ENCODE data around the gene TIGD7.

Gene TIGD7

DNA sequence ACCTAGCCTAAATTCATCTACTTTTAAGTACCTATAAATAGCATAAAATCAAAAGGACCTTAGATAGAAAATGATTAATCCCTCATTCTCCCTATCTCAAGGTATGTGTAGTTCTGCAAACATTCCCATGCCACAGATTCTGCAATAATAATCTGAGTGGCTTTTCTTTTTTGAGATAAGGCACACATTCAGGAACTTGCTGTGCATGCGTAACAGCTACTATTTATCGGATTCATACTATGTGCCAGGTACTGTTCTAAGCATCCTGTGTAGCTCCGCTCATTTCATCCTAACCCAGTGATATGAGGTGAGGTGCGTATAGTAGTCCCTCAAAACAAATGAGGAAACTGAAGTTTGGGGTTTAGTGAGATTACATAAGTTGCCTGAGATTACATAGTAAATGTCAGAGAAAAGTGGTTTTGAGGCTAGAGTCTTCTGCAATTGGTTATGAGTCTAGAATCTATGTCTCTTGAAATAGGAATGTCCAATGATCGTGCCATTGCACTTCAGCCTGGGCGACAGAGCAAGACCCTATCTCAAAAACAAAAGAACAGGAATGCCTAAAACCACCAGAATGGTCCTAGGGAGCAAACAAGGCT is 23.9 kb downstream of the TIGD7 start:
- Histone ChIP-seq H3K4me3 (ENCODE audit: insufficient read depth, low read length, poor library complexity, severe bottlenecking) (no peak overlapping the region), H3F3A (ENCODE audit: insufficient read depth) (no peaks in the 10 kb centered on the region), H2AFZ (ENCODE audit: low read depth, low read length, severe bottlenecking) (no peak overlapping the region), H3K9ac (ENCODE audit: low read length) (no peak overlapping the region), H3K79me2 (ENCODE audit: insufficient read depth, low read length) (peaks cover 31% of the 10 kb centered on the region), H4K20me1 (ENCODE audit: low read depth, low read length) (no peaks in the 10 kb centered on the region), H3K27me3 (ENCODE audit: low read length) (no peaks in the 10 kb centered on the region), H3K9me2 (replicated peaks; ENCODE audit: insufficient read depth, low read length) (no peaks in the 10 kb centered on the region), H3K9me3 (ENCODE audit: insufficient read depth, low read length) (no peaks in the 10 kb centered on the region), H3K27ac (ENCODE audit: low read depth, low read length) (no peak overlapping the region), H3K36me3 (ENCODE audit: low read length) (peaks cover 10% of the 10 kb centered on the region; the same call in 1 of the 2 replicates), H3K4me2 (ENCODE audit: low read depth, low read length, poor library complexity, severe bottlenecking) (no peak overlapping the region)
- no peak for TF ChIP-seq EZH2phosphoT487 (conservative IDR thresholded peaks at IDR 0.05; ENCODE audit: low read length)
- TF ChIP-seq, protein P1, sequence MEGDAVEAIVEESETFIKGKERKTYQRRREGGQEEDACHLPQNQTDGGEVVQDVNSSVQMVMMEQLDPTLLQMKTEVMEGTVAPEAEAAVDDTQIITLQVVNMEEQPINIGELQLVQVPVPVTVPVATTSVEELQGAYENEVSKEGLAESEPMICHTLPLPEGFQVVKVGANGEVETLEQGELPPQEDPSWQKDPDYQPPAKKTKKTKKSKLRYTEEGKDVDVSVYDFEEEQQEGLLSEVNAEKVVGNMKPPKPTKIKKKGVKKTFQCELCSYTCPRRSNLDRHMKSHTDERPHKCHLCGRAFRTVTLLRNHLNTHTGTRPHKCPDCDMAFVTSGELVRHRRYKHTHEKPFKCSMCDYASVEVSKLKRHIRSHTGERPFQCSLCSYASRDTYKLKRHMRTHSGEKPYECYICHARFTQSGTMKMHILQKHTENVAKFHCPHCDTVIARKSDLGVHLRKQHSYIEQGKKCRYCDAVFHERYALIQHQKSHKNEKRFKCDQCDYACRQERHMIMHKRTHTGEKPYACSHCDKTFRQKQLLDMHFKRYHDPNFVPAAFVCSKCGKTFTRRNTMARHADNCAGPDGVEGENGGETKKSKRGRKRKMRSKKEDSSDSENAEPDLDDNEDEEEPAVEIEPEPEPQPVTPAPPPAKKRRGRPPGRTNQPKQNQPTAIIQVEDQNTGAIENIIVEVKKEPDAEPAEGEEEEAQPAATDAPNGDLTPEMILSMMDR (IDR thresholded peaks at IDR 0.05; ENCODE audit: insufficient read depth, low read length, poor library complexity, severe bottlenecking): no peak

DNA sequence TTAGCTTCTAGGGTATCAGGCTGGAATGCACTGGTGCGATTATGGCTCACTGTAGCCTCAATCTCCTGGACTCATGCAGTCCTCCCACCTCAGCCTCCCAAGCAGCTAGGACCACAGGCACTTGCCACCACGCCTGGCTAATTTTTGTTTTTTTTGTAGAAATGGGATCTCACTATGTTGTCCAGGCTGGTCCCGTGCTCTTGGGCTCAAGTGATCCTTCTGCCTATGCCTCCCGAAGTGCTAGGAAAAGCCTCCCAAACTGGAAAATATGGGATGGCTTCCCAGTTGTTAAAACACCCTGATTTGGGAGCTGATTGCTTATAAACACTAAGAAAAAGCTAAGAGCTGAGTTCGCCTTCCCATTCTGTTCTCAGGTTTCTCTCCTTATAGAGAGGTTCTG is 28.6 kb downstream of the TIGD7 start:
- Histone ChIP-seq H3K79me2 (ENCODE audit: insufficient read depth, low read length) (no peaks in the 10 kb centered on the region), H3K9me3 (ENCODE audit: insufficient read depth, low read length) (no peaks in the 10 kb centered on the region), H3K4me2 (ENCODE audit: low read depth, low read length, poor library complexity, severe bottlenecking) (no peak overlapping the region), H3K27me3 (ENCODE audit: low read length) (no peaks in the 10 kb centered on the region), H3K9ac (ENCODE audit: low read length) (no peak overlapping the region), H3K4me3 (ENCODE audit: insufficient read depth, low read length, poor library complexity, severe bottlenecking) (no peak overlapping the region), H2AFZ (ENCODE audit: low read depth, low read length, severe bottlenecking) (no peak overlapping the region), H3K36me3 (ENCODE audit: low read length) (no peaks in the 10 kb centered on the region), H4K20me1 (ENCODE audit: low read depth, low read length) (no peaks in the 10 kb centered on the region), H3K27ac (ENCODE audit: low read depth, low read length) (no peak overlapping the region), H3F3A (ENCODE audit: insufficient read depth) (no peaks in the 10 kb centered on the region), H3K9me2 (replicated peaks; ENCODE audit: insufficient read depth, low read length) (no peaks in the 10 kb centered on the region)
- TF ChIP-seq EZH2phosphoT487 (conservative IDR thresholded peaks at IDR 0.05; ENCODE audit: low read length): no peak
- TF ChIP-seq, protein P1 (IDR thresholded peaks at IDR 0.05; ENCODE audit: insufficient read depth, low read length, poor library complexity, severe bottlenecking): no peak

DNA sequence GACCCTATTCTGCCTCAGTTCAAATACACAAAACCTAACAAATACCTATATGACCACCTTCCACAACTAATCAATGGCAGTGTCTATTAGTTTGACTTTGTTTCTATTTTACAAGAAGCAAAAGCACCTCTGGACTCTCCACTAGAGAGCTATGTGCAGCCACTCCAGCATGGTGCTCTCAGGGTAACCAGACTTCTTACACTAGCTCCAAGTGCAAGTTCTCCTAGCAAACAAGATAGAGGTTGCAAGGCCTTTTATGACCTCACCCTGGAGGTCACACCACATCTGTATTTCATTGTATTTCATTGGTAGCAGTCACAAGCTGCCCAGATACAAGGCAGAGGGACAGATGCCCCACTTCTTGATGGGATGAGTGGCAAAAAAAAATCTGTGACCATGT is 30.3 kb downstream of the TIGD7 start:
- Histone ChIP-seq H3K27me3 (ENCODE audit: low read length) (no peaks in the 10 kb centered on the region), H3K4me3 (ENCODE audit: insufficient read depth, low read length, poor library complexity, severe bottlenecking) (no peak overlapping the region), H3K9me2 (replicated peaks; ENCODE audit: insufficient read depth, low read length) (no peaks in the 10 kb centered on the region), H2AFZ (ENCODE audit: low read depth, low read length, severe bottlenecking) (no peak overlapping the region), H3K4me2 (ENCODE audit: low read depth, low read length, poor library complexity, severe bottlenecking) (no peak overlapping the region), H3K9me3 (ENCODE audit: insufficient read depth, low read length) (no peaks in the 10 kb centered on the region), H3K79me2 (ENCODE audit: insufficient read depth, low read length) (no peaks in the 10 kb centered on the region), H3K27ac (ENCODE audit: low read depth, low read length) (no peak overlapping the region), H4K20me1 (ENCODE audit: low read depth, low read length) (no peaks in the 10 kb centered on the region), H3K9ac (ENCODE audit: low read length) (no peak overlapping the region), H3F3A (ENCODE audit: insufficient read depth) (no peaks in the 10 kb centered on the region), H3K36me3 (ENCODE audit: low read length) (no peaks in the 10 kb centered on the region)
- no peak for TF ChIP-seq EZH2phosphoT487 (conservative IDR thresholded peaks at IDR 0.05; ENCODE audit: low read length)
- TF ChIP-seq, protein P1 (IDR thresholded peaks at IDR 0.05; ENCODE audit: insufficient read depth, low read length, poor library complexity, severe bottlenecking): no peak
